Duodenal mucosa (tissue), 2 donors: ENCODE measurements around the gene RBP7.
A peak's percentile ranks its signal among the peaks of the same experiment; 100 is the strongest.

Experiments used
- H3K27ac ChIP-seq: one replicate; pipeline ENCODE4 v1.7.0; 2013; ENCODE audit warnings: low read depth, low read length
- H3K27me3 ChIP-seq, 2 donors: one replicate each; pipeline ENCODE4 v1.7.0; 2013; ENCODE audit warnings: low read length in 2 of 2, control low read depth in 1 of 2; ENCODE audit not compliant: insufficient read depth in 2 of 2, control insufficient read depth in 1 of 2
- H3K36me3 ChIP-seq, 2 donors: one replicate each; pipeline ENCODE4 v1.7.0; 2013; ENCODE audit warnings: low read length in 2 of 2, control low read depth in 1 of 2; ENCODE audit not compliant: insufficient read depth in 2 of 2, control insufficient read depth in 1 of 2
- H3K4me1 ChIP-seq, 2 donors: one replicate each; pipeline ENCODE4 v1.7.0; 2013; ENCODE audit warnings: low read length in 2 of 2, control low read depth in 1 of 2; ENCODE audit not compliant: insufficient read depth in 2 of 2, control insufficient read depth in 1 of 2
- H3K4me3 ChIP-seq, 2 donors: one replicate each; pipeline ENCODE4 v1.7.0; 2013; ENCODE audit warnings: low read length in 2 of 2, low read depth in 1 of 2
- H3K9ac ChIP-seq, 2 donors: one replicate each; pipeline ENCODE4 v1.7.0; 2013; ENCODE audit warnings: low read length in 2 of 2, low read depth in 1 of 2
- H3K9me3 ChIP-seq, 2 donors: one replicate each; pipeline ENCODE4 v1.7.0; 2013; ENCODE audit warnings: low read length in 2 of 2, control low read depth in 1 of 2; ENCODE audit not compliant: control insufficient read depth in 1 of 2

Gene RBP7

GRCh38 chr1:9996624-9997582 is at the start of gene RBP7:
Gene RBP7, plus strand, starts transcription at chr1:9997228. Its CDS starts 31 bp downstream, at chr1:9997259.
- peak within 1 kb of the TSS; percentile 40 to 65 for H3K4me3 ChIP-seq
- no peak within 1 kb of the TSS for H3K27ac ChIP-seq
- H3K9ac ChIP-seq: no peak within 1 kb of the TSS
- H3K4me1 ChIP-seq: peaks cover 0 to 8% of the 10 kb centered on the region in 2 donors
- no peaks in the 10 kb centered on the region for H3K36me3 ChIP-seq
- H3K9me3 ChIP-seq: no peaks in the 10 kb centered on the region
- H3K27me3 ChIP-seq: peaks cover 8 to 11% of the 10 kb centered on the region in 2 donors

GRCh38 chr1:9957726-9958125 is 39.3 kb upstream of the RBP7 start:
- Histone ChIP-seq H3K4me3 (no peak overlapping the region), H3K27ac (no peak overlapping the region), H3K9ac (no peak overlapping the region), H3K27me3 (no peaks in the 10 kb centered on the region), H3K36me3 (peaks cover 0 to 4% of the 10 kb centered on the region in 2 donors), H3K9me3 (no peaks in the 10 kb centered on the region), H3K4me1 (no peaks in the 10 kb centered on the region)

- H3K27me3 ChIP-seq: no peaks in the 10 kb centered on the region
Observed at GRCh38 chr1:9960011-9960410, 37.0 kb upstream of the RBP7 start.

GRCh38 chr1:9960706-9961562 is 36.1 kb upstream of the RBP7 start:
- Histone ChIP-seq H3K27me3 (no peaks in the 10 kb centered on the region), H3K9me3 (no peaks in the 10 kb centered on the region), H3K27ac (no peak overlapping the region), H3K36me3 (peaks cover 0 to 4% of the 10 kb centered on the region in 2 donors), H3K9ac (peak overlapping the region in 1 of 2 donors; percentile 6), H3K4me3 (no peak overlapping the region), H3K4me1 (no peaks in the 10 kb centered on the region)

More at GRCh38 chr1:9960011-9960410, 37.0 kb upstream of the RBP7 start:
- Histone ChIP-seq H3K9me3 (no peaks in the 10 kb centered on the region), H3K27ac (no peak overlapping the region), H3K9ac (no peak overlapping the region), H3K4me1 (no peaks in the 10 kb centered on the region), H3K36me3 (peaks cover 0 to 4% of the 10 kb centered on the region in 2 donors), H3K4me3 (no peak overlapping the region)

GRCh38 chr1:9984253-9984652 is 12.8 kb upstream of the RBP7 start:
- Histone ChIP-seq H3K9me3 (no peaks in the 10 kb centered on the region), H3K4me3 (no peak overlapping the region), H3K27me3 (no peaks in the 10 kb centered on the region), H3K36me3 (peaks cover 11 to 31% of the 10 kb centered on the region in 2 donors), H3K27ac (no peak overlapping the region), H3K4me1 (no peaks in the 10 kb centered on the region), H3K9ac (no peak overlapping the region)

- Histone ChIP-seq H3K36me3 (peaks cover 11 to 29% of the 10 kb centered on the region in 2 donors), H3K4me1 (no peaks in the 10 kb centered on the region), H3K4me3 (no peak overlapping the region), H3K9me3 (no peaks in the 10 kb centered on the region), H3K27ac (no peak overlapping the region), H3K9ac (no peak overlapping the region), H3K27me3 (no peaks in the 10 kb centered on the region)
Observed at GRCh38 chr1:9985001-9985400, 12.0 kb upstream of the RBP7 start.

GRCh38 chr1:9989773-9990172 is 7.3 kb upstream of the RBP7 start:
- no peaks in the 10 kb centered on the region for H3K4me1 ChIP-seq
- peaks cover 0 to 4% of the 10 kb centered on the region in 2 donors for H3K36me3 ChIP-seq
- H3K9ac ChIP-seq: no peak overlapping the region
- no peak overlapping the region for H3K4me3 ChIP-seq
- H3K27ac ChIP-seq: no peak overlapping the region
- no peaks in the 10 kb centered on the region for H3K27me3 ChIP-seq
- H3K9me3 ChIP-seq: no peaks in the 10 kb centered on the region

- no peaks in the 10 kb centered on the region for H3K4me1 ChIP-seq
- no peak overlapping the region for H3K4me3 ChIP-seq
- H3K27ac ChIP-seq: no peak overlapping the region
Observed at GRCh38 chr1:9990944-9991343, 6.1 kb upstream of the RBP7 start.

GRCh38 chr1:9992910-9993309 is 4.1 kb upstream of the RBP7 start:
- Histone ChIP-seq H3K36me3 (no peaks in the 10 kb centered on the region), H3K9me3 (no peaks in the 10 kb centered on the region), H3K27ac (no peak overlapping the region), H3K4me3 (no peak overlapping the region), H3K9ac (no peak overlapping the region), H3K27me3 (peaks cover 7 to 8% of the 10 kb centered on the region in 2 donors), H3K4me1 (peaks cover 0 to 6% of the 10 kb centered on the region in 2 donors)

More at GRCh38 chr1:9990944-9991343, 6.1 kb upstream of the RBP7 start:
- no peaks in the 10 kb centered on the region for H3K9me3 ChIP-seq
- no peaks in the 10 kb centered on the region for H3K27me3 ChIP-seq
- H3K9ac ChIP-seq: no peak overlapping the region
- H3K36me3 ChIP-seq: no peaks in the 10 kb centered on the region
